HCT116 (cell line): ENCODE data around the gene NARF. TPM values are rescaled to one million over a fixed set of nuclear protein-coding genes. Genes with fewer than 3 reads are reported as not detected.

ENCODE experiments used
- ATAC-seq: fragments of 200-7000 bp; cut with Tn5 transposase; 2 replicates; pipeline ENCODE4 v1.9.1; 2020; ENCODE audit warnings: mild to moderate bottlenecking, moderate library complexity
- BruUV-seq: library from RNA; stranded (reverse); fragments of 400-500 nt; replicated peaks from 2 replicates; lab custom pipeline; 2021; lab: Mats Ljungman, UMichigan
- CTCF ChIA-PET: fragments of 300-600 bp; sonication (Branson Sonifier 250); formaldehyde crosslinking; loops from one replicate; lab custom pipeline; 2021; ENCODE audit warnings: antibody characterized with exemption; lab: Charles Lee
- POLR2A ChIA-PET: fragments of 300-600, 350-600 bp; sonication (Branson Sonifier 250); formaldehyde crosslinking; loops from one replicate; lab custom pipeline; 2021; ENCODE audit warnings: antibody characterized with exemption; lab: Charles Lee
- RAD21 ChIA-PET, 2 experiments: fragments of 300-600 bp; sonication (Branson Sonifier 250); formaldehyde crosslinking; loops; one replicate each; lab custom pipeline; 2023; ENCODE audit warnings: low total read pairs in 2 of 2; ENCODE audit not compliant: uncharacterized antibody in 2 of 2, unreplicated experiment in 2 of 2, low non-redundant PET in 1 of 2; lab: Charles Lee
- DNase-seq: peaks from one replicate; pipeline ENCODE4 v3.0.0-alpha.2; 2010; ENCODE audit warnings: low read depth, low spot score
- H2AFZ ChIP-seq: fragments of 200-600 bp; shearing (Covaris generic), sonication (generic); 2 replicates; pipeline ENCODE4 v1.6.1; 2017; ENCODE audit warnings: low read depth, mixed run types, mixed read lengths, antibody characterized with exemption, low read length; ENCODE audit not compliant: poor library complexity, severe bottlenecking
- H3K27ac ChIP-seq: 2 replicates; pipeline ENCODE4 v1.5.1; 2012; ENCODE audit warnings: low read depth, low read length
- H3K27me3 ChIP-seq: fragments of 200-600 bp; sonication (generic); 2 replicates; pipeline ENCODE4 v1.6.1; 2016; ENCODE audit warnings: mixed run types, low read length, mixed read lengths; ENCODE audit not compliant: insufficient read depth
- H3K36me3 ChIP-seq, 2 experiments: fragments of 200-500 bp in 1 of 2; fragments of 200-600 bp in 1 of 2; sonication (Bioruptor generic) in 1 of 2; sonication (generic) in 1 of 2; 2 replicates each; pipeline versions ENCODE4 v1.5.1 to v1.6.1; 2014 to 2016; ENCODE audit warnings: low read length in 2 of 2, inconsistent platforms in 1 of 2, mixed read lengths in 1 of 2, mixed run types in 1 of 2; ENCODE audit not compliant: insufficient read depth in 2 of 2, control insufficient read depth in 1 of 2
- H3K4me1 ChIP-seq, 2 experiments: fragments of 200-600 bp in 1 of 2; sonication (generic) in 1 of 2; 2 replicates each; pipeline versions ENCODE4 v1.5.1 to v1.6.1; 2012 to 2017; ENCODE audit warnings: low read length in 2 of 2, inconsistent platforms in 1 of 2, mild to moderate bottlenecking in 1 of 2, mixed read lengths in 1 of 2, mixed run types in 1 of 2, moderate library complexity in 1 of 2; ENCODE audit not compliant: insufficient read depth in 2 of 2, control insufficient read depth in 1 of 2
- H3K4me2 ChIP-seq: fragments of 200-600 bp; sonication (generic); 2 replicates; pipeline ENCODE4 v1.6.1; 2017; ENCODE audit warnings: mixed run types, low read length, mixed read lengths
- H3K4me3 ChIP-seq, 2 experiments: fragments of 200-600 bp in 1 of 2; sonication (generic) in 1 of 2; replicated peaks in 1 of 2; 2 replicates each; pipeline ENCODE4 v1.5.1; 2011 to 2016; ENCODE audit warnings: low read length in 2 of 2, control low read depth in 1 of 2, low read depth in 1 of 2, mild to moderate bottlenecking in 1 of 2, mixed read lengths in 1 of 2, mixed run types in 1 of 2
- H3K79me2 ChIP-seq: fragments of 200-600 bp; sonication (generic); 2 replicates; pipeline ENCODE4 v1.6.1; 2017; ENCODE audit warnings: mild to moderate bottlenecking, mixed run types, low read length, moderate library complexity, mixed read lengths; ENCODE audit not compliant: insufficient read depth
- H3K9ac ChIP-seq: fragments of 200-600 bp; sonication (generic); 2 replicates; pipeline ENCODE4 v1.6.1; 2016; ENCODE audit warnings: low read length, mixed read lengths
- H3K9me2 ChIP-seq: fragments of 200-600 bp; sonication (generic), shearing (Covaris generic); 2 replicates; pipeline ENCODE4 v1.6.1; 2017; ENCODE audit warnings: mixed run types, mild to moderate bottlenecking, moderate library complexity; ENCODE audit not compliant: insufficient read depth
- H3K9me3 ChIP-seq, 2 experiments: fragments of 200-500 bp in 1 of 2; fragments of 200-600 bp in 1 of 2; sonication (Bioruptor generic) in 1 of 2; sonication (generic) in 1 of 2; 2 replicates each; pipeline ENCODE4 v1.6.1; 2014 to 2017; ENCODE audit warnings: low read length in 2 of 2, mixed read lengths in 2 of 2, inconsistent platforms in 1 of 2, low read depth in 1 of 2, mild to moderate bottlenecking in 1 of 2, mixed run types in 1 of 2, moderate library complexity in 1 of 2; ENCODE audit not compliant: control insufficient read depth in 1 of 2, insufficient read depth in 1 of 2
- H4K20me1 ChIP-seq: fragments of 200-600 bp; sonication (generic), shearing (Covaris generic); 2 replicates; pipeline ENCODE4 v1.6.1; 2017; ENCODE audit warnings: mixed run types, mild to moderate bottlenecking, moderate library complexity; ENCODE audit not compliant: insufficient read depth
- ATF3 ChIP-seq: IDR thresholded peaks from 2 replicates; pipeline ENCODE4 v1.6.1; 2012
- CBX3 ChIP-seq: IDR thresholded peaks from 2 replicates; pipeline ENCODE4 v1.6.1; 2012; ENCODE audit warnings: low read depth
- CTCF ChIP-seq, 3 experiments: fragments of 200-600 bp in 1 of 3; sonication (generic) in 1 of 3; IDR thresholded peaks in 2 of 3; conservative IDR thresholded peaks in 1 of 3; 2 replicates each; pipeline ENCODE4 v1.5.1; 2012 to 2017; ENCODE audit warnings: low read depth in 2 of 3, low read length in 2 of 3, antibody characterized with exemption in 1 of 3, borderline replicate concordance in 1 of 3, control low read depth in 1 of 3, mild to moderate bottlenecking in 1 of 3, mixed read lengths in 1 of 3, mixed run types in 1 of 3, moderate library complexity in 1 of 3; ENCODE audit not compliant: insufficient read depth in 1 of 3
- EGR1 ChIP-seq: IDR thresholded peaks from 2 replicates; pipeline ENCODE4 v1.6.1; 2012; ENCODE audit warnings: low read depth
- ELF1 ChIP-seq: IDR thresholded peaks from 2 replicates; pipeline ENCODE4 v1.6.1; 2012; ENCODE audit warnings: low read depth, borderline replicate concordance
- EZH2 ChIP-seq: fragments of 200-600 bp; sonication (generic); IDR thresholded peaks from 2 replicates; pipeline ENCODE4 v1.6.1; 2017; ENCODE audit warnings: antibody characterized with exemption, mixed run types
- FOSL1 ChIP-seq: IDR thresholded peaks from 2 replicates; pipeline ENCODE4 v1.6.1; 2012; ENCODE audit warnings: low read depth
- JUND ChIP-seq: IDR thresholded peaks from 2 replicates; pipeline ENCODE4 v1.6.1; 2012
- MAX ChIP-seq: IDR thresholded peaks from 2 replicates; pipeline ENCODE4 v1.6.1; 2012
- POLR2A ChIP-seq: IDR thresholded peaks from 2 replicates; pipeline ENCODE4 v1.7.0; 2011; ENCODE audit warnings: borderline replicate concordance; ENCODE audit not compliant: insufficient read depth, insufficient read length; ENCODE audit errors: extremely low read depth
- POLR2AphosphoS5 ChIP-seq: IDR thresholded peaks from 2 replicates; pipeline ENCODE4 v1.6.1; 2011; ENCODE audit warnings: mild to moderate bottlenecking, low read depth, low read length, moderate library complexity
- RAD21 ChIP-seq: IDR thresholded peaks from 2 replicates; pipeline ENCODE4 v1.6.1; 2012; ENCODE audit warnings: low read depth, mild to moderate bottlenecking
- SIN3A ChIP-seq: IDR thresholded peaks from 2 replicates; pipeline ENCODE4 v1.6.1; 2012; ENCODE audit warnings: low read depth
- SP1 ChIP-seq: IDR thresholded peaks from 2 replicates; pipeline ENCODE4 v1.6.1; 2012; ENCODE audit warnings: low read depth
- SRF ChIP-seq: IDR thresholded peaks from 2 replicates; pipeline ENCODE4 v1.6.1; 2012; ENCODE audit warnings: low read depth
- TCF7L2 ChIP-seq: IDR thresholded peaks from 2 replicates; pipeline ENCODE4 v1.7.0; 2011; ENCODE audit warnings: borderline replicate concordance, inconsistent platforms; ENCODE audit not compliant: insufficient read depth, insufficient read length; ENCODE audit errors: extremely low read depth
- YY1 ChIP-seq: IDR thresholded peaks from 2 replicates; pipeline ENCODE4 v1.6.1; 2011; ENCODE audit warnings: low read length, low read depth, moderate library complexity, mild to moderate bottlenecking; ENCODE audit not compliant: insufficient replicate concordance; ENCODE audit errors: extremely low read depth
- ZFX ChIP-seq: fragments of 450-650 bp; IDR thresholded peaks from 2 replicates; pipeline ENCODE4 v1.6.1; 2017
- ZNF274 ChIP-seq: fragments of 200-500 bp; sonication (Bioruptor generic); IDR thresholded peaks from 2 replicates; pipeline ENCODE4 v1.6.1; 2014; ENCODE audit warnings: mild to moderate bottlenecking, low read depth, low read length, inconsistent platforms
- intact Hi-C: fragments of 100-400 bp; cut with micrococcal nuclease; formaldehyde crosslinking; loops from 2 replicates; pipeline ENCODE4 v1.10.0; 2022
- total RNA-seq: library from RNA; stranded (reverse); gene quantifications from one replicate; pipeline ENCODE4 v1.2.1, GENCODE V29; 2021; ENCODE audit not compliant: unreplicated experiment
- TF ChIP-seq, protein P1 (sequence below): IDR thresholded peaks from 2 replicates; pipeline ENCODE4 v1.6.1; 2012; ENCODE audit warnings: low read depth

Gene NARF
- total RNA-seq, 1 experiment from 2014 or later: 91.8 TPM

- TF ChIP-seq RAD21: no peak
- no peak for TF ChIP-seq POLR2A
- TF ChIP-seq, protein P1, sequence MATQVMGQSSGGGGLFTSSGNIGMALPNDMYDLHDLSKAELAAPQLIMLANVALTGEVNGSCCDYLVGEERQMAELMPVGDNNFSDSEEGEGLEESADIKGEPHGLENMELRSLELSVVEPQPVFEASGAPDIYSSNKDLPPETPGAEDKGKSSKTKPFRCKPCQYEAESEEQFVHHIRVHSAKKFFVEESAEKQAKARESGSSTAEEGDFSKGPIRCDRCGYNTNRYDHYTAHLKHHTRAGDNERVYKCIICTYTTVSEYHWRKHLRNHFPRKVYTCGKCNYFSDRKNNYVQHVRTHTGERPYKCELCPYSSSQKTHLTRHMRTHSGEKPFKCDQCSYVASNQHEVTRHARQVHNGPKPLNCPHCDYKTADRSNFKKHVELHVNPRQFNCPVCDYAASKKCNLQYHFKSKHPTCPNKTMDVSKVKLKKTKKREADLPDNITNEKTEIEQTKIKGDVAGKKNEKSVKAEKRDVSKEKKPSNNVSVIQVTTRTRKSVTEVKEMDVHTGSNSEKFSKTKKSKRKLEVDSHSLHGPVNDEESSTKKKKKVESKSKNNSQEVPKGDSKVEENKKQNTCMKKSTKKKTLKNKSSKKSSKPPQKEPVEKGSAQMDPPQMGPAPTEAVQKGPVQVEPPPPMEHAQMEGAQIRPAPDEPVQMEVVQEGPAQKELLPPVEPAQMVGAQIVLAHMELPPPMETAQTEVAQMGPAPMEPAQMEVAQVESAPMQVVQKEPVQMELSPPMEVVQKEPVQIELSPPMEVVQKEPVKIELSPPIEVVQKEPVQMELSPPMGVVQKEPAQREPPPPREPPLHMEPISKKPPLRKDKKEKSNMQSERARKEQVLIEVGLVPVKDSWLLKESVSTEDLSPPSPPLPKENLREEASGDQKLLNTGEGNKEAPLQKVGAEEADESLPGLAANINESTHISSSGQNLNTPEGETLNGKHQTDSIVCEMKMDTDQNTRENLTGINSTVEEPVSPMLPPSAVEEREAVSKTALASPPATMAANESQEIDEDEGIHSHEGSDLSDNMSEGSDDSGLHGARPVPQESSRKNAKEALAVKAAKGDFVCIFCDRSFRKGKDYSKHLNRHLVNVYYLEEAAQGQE: no peak
- TF ChIP-seq SIN3A: no peak
- no peak for TF ChIP-seq ZFX
- TF ChIP-seq ELF1: no peak
- TF ChIP-seq SP1: no peak
Measured at GRCh38 chr17:82444284-82444893, 14.2 kb upstream of the NARF start (continued).

DNA sequence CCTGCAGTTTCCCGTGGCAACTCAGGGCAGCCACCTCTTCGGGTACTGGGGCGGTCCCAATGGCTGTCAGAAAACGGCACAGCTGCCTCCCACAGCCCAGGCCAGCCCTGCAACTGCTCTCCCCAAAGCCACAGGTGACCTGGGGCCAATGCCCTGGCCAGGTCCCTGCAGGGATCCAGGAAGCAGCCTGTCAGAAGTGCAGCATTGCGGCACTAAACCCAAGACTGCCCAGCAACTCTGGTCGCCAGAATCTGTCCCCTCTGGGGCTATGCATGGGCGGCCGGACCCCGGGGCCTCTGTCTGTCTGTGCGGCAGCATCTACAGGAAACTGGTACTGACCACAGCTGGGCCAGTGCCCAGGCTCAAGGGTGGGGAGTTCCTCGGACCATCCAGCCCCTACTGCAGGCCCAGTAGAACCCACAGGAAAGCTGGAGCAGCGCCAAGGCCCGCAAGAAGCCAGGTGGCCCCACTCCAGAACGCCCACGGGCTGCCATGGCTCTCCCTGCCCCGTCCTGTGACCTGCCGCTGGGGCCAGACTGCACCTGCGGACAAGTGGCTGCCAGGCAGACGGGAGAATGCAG lies 13.5 kb upstream of the NARF start:
- peaks cover 11% of the 10 kb centered on the region for H3K79me2 ChIP-seq
- no peaks in the 10 kb centered on the region for H3K27me3 ChIP-seq
- H3K4me1 ChIP-seq: peaks cover 4 to 10% of the 10 kb centered on the region in 2 experiments; a peak in 3 of 4 replicates
- H3K27ac ChIP-seq: no peak overlapping the region
- TF ChIP-seq ZNF274: no peak
- TF ChIP-seq ATF3: no peak
- TF ChIP-seq RAD21: no peak
- no peak for TF ChIP-seq TCF7L2
- TF ChIP-seq EGR1: no peak
- TF ChIP-seq POLR2AphosphoS5: no peak
- no peak for TF ChIP-seq CTCF (IDR thresholded peaks at IDR 0.05 in 2 of 3, conservative IDR thresholded peaks at IDR 0.05 in 1 of 3; ENCODE audit: borderline replicate concordance in 1 of 3, insufficient read depth in 1 of 3, low read depth in 2 of 3, low read length in 2 of 3)
- TF ChIP-seq ELF1: no peak
- TF ChIP-seq SRF: no peak
- no peak for TF ChIP-seq JUND
- no peak for TF ChIP-seq FOSL1
- TF ChIP-seq EZH2: no peak
- no peak for TF ChIP-seq ZFX
- no peak for TF ChIP-seq MAX
- no peak for TF ChIP-seq CBX3
- TF ChIP-seq POLR2A: no peak
- no peak for TF ChIP-seq YY1
- H3K36me3 ChIP-seq: peaks cover 0 to 17% of the 10 kb centered on the region in 2 experiments; a peak in 1 of 4 replicates
- no peak overlapping the region for H3K4me2 ChIP-seq
- H3K4me3 ChIP-seq: no peak overlapping the region
- H3K9ac ChIP-seq: no peak overlapping the region
- intact Hi-C loops: no loop called here
- no peaks in the 10 kb centered on the region for H4K20me1 ChIP-seq
- ChIA-PET CTCF (no interaction called here), RAD21 (no interaction called here), POLR2A (no interaction called here)
- H3K9me3 ChIP-seq: no peaks in the 10 kb centered on the region
- BruUV-seq: no TSS peak
- no peaks in the 10 kb centered on the region for H3K9me2 ChIP-seq
- H2AFZ ChIP-seq: no peak overlapping the region
- DNase-seq (no peak), ATAC-seq (no peak)
